ENCODE results near the gene PALLD.
"Not testable (repeated sequence)": the region's sequence is repeated elsewhere in the genome, so short reads cannot be mapped to it uniquely, and the experiment has no call there.

DNA sequence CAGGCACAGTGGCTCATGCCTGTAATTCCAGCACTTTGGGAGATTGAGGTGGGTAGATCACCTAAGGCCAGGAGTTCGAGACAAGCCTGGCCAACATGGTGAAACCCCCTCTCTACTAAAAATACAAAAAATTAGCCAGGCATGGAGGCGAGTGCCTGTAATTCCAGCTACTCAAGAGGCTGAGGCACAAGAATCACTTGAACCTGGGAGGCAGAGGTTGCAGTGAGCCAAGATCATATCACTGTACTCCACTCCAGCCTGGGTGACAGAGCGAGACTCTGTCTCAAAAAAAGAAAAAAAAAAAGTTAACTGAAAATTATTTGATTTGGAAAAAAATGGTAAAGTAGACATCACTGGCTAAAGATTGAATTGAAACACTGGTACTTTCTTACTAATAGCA lies 17.0 kb downstream of the PALLD start:
- TF ChIP-seq, protein P1, sequence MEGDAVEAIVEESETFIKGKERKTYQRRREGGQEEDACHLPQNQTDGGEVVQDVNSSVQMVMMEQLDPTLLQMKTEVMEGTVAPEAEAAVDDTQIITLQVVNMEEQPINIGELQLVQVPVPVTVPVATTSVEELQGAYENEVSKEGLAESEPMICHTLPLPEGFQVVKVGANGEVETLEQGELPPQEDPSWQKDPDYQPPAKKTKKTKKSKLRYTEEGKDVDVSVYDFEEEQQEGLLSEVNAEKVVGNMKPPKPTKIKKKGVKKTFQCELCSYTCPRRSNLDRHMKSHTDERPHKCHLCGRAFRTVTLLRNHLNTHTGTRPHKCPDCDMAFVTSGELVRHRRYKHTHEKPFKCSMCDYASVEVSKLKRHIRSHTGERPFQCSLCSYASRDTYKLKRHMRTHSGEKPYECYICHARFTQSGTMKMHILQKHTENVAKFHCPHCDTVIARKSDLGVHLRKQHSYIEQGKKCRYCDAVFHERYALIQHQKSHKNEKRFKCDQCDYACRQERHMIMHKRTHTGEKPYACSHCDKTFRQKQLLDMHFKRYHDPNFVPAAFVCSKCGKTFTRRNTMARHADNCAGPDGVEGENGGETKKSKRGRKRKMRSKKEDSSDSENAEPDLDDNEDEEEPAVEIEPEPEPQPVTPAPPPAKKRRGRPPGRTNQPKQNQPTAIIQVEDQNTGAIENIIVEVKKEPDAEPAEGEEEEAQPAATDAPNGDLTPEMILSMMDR (IDR thresholded peaks at IDR 0.05): not testable (repeated sequence)
- not testable (repeated sequence) for TF ChIP-seq EP300 (IDR thresholded peaks at IDR 0.05)

Measured in gastroesophageal sphincter (tissue), 3 donors.